GM23338 (cell line): Measurements from ENCODE around the gene GHRH. TPM values are rescaled to one million over a fixed set of nuclear protein-coding genes. Genes with fewer than 3 reads are reported as not detected.

Experiments
- ATAC-seq: fragments of 200-7000 bp; cut with Tn5 transposase; 3 replicates; pipeline ENCODE4 v1.9.1; 2020
- DNase-seq: peaks from one replicate; pipeline ENCODE4 v3.0.0-alpha.2; 2015; ENCODE audit warnings: low spot score
- H2AFZ ChIP-seq: fragments of 200-600 bp; sonication (generic); 2 replicates; pipeline ENCODE4 v1.8.0; 2016; ENCODE audit warnings: antibody characterized with exemption, mild to moderate bottlenecking, moderate library complexity
- H3F3A ChIP-seq: fragments of 200-600 bp; sonication (generic); replicated peaks from 2 replicates; pipeline ENCODE4 v1.8.0; 2017; ENCODE audit warnings: antibody characterized with exemption, mixed run types, low read depth
- H3K27ac ChIP-seq: fragments of 200-600 bp; sonication (generic); 2 replicates; pipeline ENCODE4 v1.6.1; 2016; ENCODE audit warnings: low read depth
- H3K27me3 ChIP-seq: fragments of 200-600 bp; sonication (generic); 2 replicates; pipeline ENCODE4 v1.8.0; 2016; ENCODE audit warnings: mild to moderate bottlenecking, mixed run types, moderate library complexity; ENCODE audit not compliant: insufficient read depth
- H3K36me3 ChIP-seq: fragments of 200-600 bp; sonication (generic); 2 replicates; pipeline ENCODE4 v1.8.0; 2016; ENCODE audit warnings: mild to moderate bottlenecking; ENCODE audit not compliant: insufficient read depth
- H3K4me1 ChIP-seq: fragments of 200-600 bp; sonication (generic); 2 replicates; pipeline ENCODE4 v1.8.0; 2016; ENCODE audit warnings: mild to moderate bottlenecking, moderate library complexity; ENCODE audit not compliant: insufficient read depth
- H3K4me2 ChIP-seq: fragments of 200-600 bp; sonication (generic); 2 replicates; pipeline ENCODE4 v1.7.1; 2017; ENCODE audit warnings: mixed run types
- H3K4me3 ChIP-seq: fragments of 200-600 bp; sonication (generic); 2 replicates; pipeline ENCODE4 v1.6.1; 2016; ENCODE audit warnings: mixed run types
- H3K79me2 ChIP-seq: fragments of 200-600 bp; sonication (generic); replicated peaks from 2 replicates; pipeline ENCODE4 v1.8.0; 2017; ENCODE audit warnings: mild to moderate bottlenecking; ENCODE audit not compliant: insufficient read depth
- H3K9me2 ChIP-seq: fragments of 200-600 bp; sonication (generic); 2 replicates; pipeline ENCODE4 v1.8.0; 2017; ENCODE audit not compliant: insufficient read depth
- H4K20me1 ChIP-seq: fragments of 200-600 bp; sonication (generic); replicated peaks from 2 replicates; pipeline ENCODE4 v1.8.0; 2017; ENCODE audit warnings: mild to moderate bottlenecking; ENCODE audit not compliant: insufficient read depth
- H3K27ac Mint-ChIP-seq: 2 replicates; pipeline ENCODE4 v1.8.0; 2020; ENCODE audit warnings: inconsistent platforms, mild to moderate bottlenecking, moderate library complexity, mixed read lengths
- H3K27me3 Mint-ChIP-seq: 3 replicates; pipeline ENCODE4 v1.8.0; 2022; ENCODE audit warnings: low read depth, mild to moderate bottlenecking, moderate library complexity, mixed read lengths, inconsistent platforms; ENCODE audit not compliant: insufficient read depth, poor library complexity
- H3K36me3 Mint-ChIP-seq: 3 replicates; pipeline ENCODE4 v1.8.0; 2021; ENCODE audit warnings: low read depth, mild to moderate bottlenecking, inconsistent platforms, moderate library complexity, mixed read lengths
- H3K4me1 Mint-ChIP-seq: 3 replicates; pipeline ENCODE4 v1.8.0; 2020; ENCODE audit warnings: mild to moderate bottlenecking, inconsistent platforms, mixed read lengths
- H3K4me3 Mint-ChIP-seq: 3 replicates; pipeline ENCODE4 v1.8.0; 2021; ENCODE audit warnings: moderate library complexity, mild to moderate bottlenecking, inconsistent platforms, mixed read lengths
- H3K9me3 Mint-ChIP-seq: 3 replicates; pipeline ENCODE4 v1.8.0; 2020; ENCODE audit warnings: moderate library complexity, mild to moderate bottlenecking, inconsistent platforms, mixed read lengths
- CREB1 ChIP-seq: fragments of 250-450 bp; sonication (Bioruptor Pico); IDR thresholded peaks from 2 replicates; pipeline ENCODE4 v1.5.0; 2020; ENCODE audit warnings: low read depth, mild to moderate bottlenecking, moderate library complexity
- CTCF ChIP-seq, 2 experiments: fragments of 200-600 bp in 1 of 2; sonication (generic) in 1 of 2; conservative IDR thresholded peaks; 2 replicates each; pipeline versions ENCODE4 v1.5.1 to v1.6.1; 2016 to 2017; ENCODE audit warnings: antibody characterized with exemption in 2 of 2, low read depth in 2 of 2, mild to moderate bottlenecking in 2 of 2, moderate library complexity in 1 of 2
- EZH2 ChIP-seq: fragments of 200-600 bp; sonication (generic); IDR thresholded peaks from one replicate; pipeline ENCODE4 v1.8.0; 2017; ENCODE audit warnings: antibody characterized with exemption, mild to moderate bottlenecking, low read depth; ENCODE audit not compliant: unreplicated experiment
- EZH2phosphoT487 ChIP-seq: fragments of 200-600 bp; sonication (generic); IDR thresholded peaks from one replicate; pipeline ENCODE4 v1.8.1; 2018; ENCODE audit warnings: antibody characterized with exemption; ENCODE audit not compliant: unreplicated experiment
- JUNB ChIP-seq: IDR thresholded peaks from one replicate; pipeline ENCODE4 v1.6.1; 2016; ENCODE audit warnings: antibody characterized with exemption; ENCODE audit not compliant: unreplicated experiment
- NANOG ChIP-seq: IDR thresholded peaks from 2 replicates; pipeline ENCODE4 v1.6.1; 2016; ENCODE audit warnings: antibody characterized with exemption, borderline replicate concordance
- POLR2AphosphoS5 ChIP-seq: IDR thresholded peaks from 2 replicates; pipeline ENCODE4 v1.6.1; 2016; ENCODE audit warnings: antibody characterized with exemption, low read depth
- STAT1 ChIP-seq: IDR thresholded peaks from one replicate; pipeline ENCODE4 v1.6.1; 2016; ENCODE audit warnings: antibody characterized with exemption; ENCODE audit not compliant: unreplicated experiment
- ZNF114 ChIP-seq: fragments of 250-450 bp; sonication (Bioruptor Pico); IDR thresholded peaks from 2 replicates; pipeline ENCODE4 v1.5.0; 2020; ENCODE audit warnings: mild to moderate bottlenecking, moderate library complexity
- ZNF331 ChIP-seq: fragments of 250-450 bp; sonication (Bioruptor Pico); IDR thresholded peaks from 2 replicates; pipeline ENCODE4 v1.5.0; 2020; ENCODE audit warnings: low read depth, mild to moderate bottlenecking, moderate library complexity
- polyA plus RNA-seq: library from polyadenylated mRNA; unstranded; fragments of >200 nt; fragmentation: Nextera tagmentation; extraction: Ambion mirVana; gene quantifications from 2 replicates; pipeline ENCODE4 v1.2.1, GENCODE V29; 2016
- total RNA-seq: library from RNA; depleted of rRNA; stranded (reverse); fragments of >200 nt; shearing (Covaris generic); gene quantifications from 2 replicates; pipeline ENCODE4 v1.2.3, GENCODE V29; 2014
- TF ChIP-seq, protein P1 (sequence below): IDR thresholded peaks from one replicate; pipeline ENCODE4 v1.6.1; 2018; ENCODE audit warnings: antibody characterized with exemption; ENCODE audit not compliant: unreplicated experiment
- TF ChIP-seq, protein P2 (sequence below): fragments of 250-450 bp; sonication (Bioruptor Pico); IDR thresholded peaks from 2 replicates; pipeline ENCODE4 v1.5.0; 2020; ENCODE audit warnings: mild to moderate bottlenecking, moderate library complexity
- TF ChIP-seq, protein P3 (sequence below): IDR thresholded peaks from 2 replicates; pipeline ENCODE4 v1.6.1; 2016; ENCODE audit warnings: antibody characterized with exemption

The GHRH gene
- total and polyA plus RNA-seq, 2 experiments from 2014 or later, result 0.40 TPM; not detected in 1

GRCh38 chr20:37207171-37207570 is 54.4 kb downstream of the GHRH start:
- H3K27me3 ChIP-seq, result no peaks in the 10 kb centered on the region
- H3K27me3 Mint-ChIP-seq, result peaks cover 3% of the 10 kb centered on the region
- H3K4me2 ChIP-seq, result no peak overlapping the region
- H3K27ac ChIP-seq, result no peak overlapping the region
- no peaks in the 10 kb centered on the region for H3K9me2 ChIP-seq
- no peak overlapping the region for H2AFZ ChIP-seq
- H3K4me3 ChIP-seq, result no peak overlapping the region
- H4K20me1 ChIP-seq, result peaks cover 25% of the 10 kb centered on the region
- H3K36me3 Mint-ChIP-seq, result peaks cover 78% of the 10 kb centered on the region
- TF ChIP-seq EZH2phosphoT487, result no peak
- TF ChIP-seq, protein P1, sequence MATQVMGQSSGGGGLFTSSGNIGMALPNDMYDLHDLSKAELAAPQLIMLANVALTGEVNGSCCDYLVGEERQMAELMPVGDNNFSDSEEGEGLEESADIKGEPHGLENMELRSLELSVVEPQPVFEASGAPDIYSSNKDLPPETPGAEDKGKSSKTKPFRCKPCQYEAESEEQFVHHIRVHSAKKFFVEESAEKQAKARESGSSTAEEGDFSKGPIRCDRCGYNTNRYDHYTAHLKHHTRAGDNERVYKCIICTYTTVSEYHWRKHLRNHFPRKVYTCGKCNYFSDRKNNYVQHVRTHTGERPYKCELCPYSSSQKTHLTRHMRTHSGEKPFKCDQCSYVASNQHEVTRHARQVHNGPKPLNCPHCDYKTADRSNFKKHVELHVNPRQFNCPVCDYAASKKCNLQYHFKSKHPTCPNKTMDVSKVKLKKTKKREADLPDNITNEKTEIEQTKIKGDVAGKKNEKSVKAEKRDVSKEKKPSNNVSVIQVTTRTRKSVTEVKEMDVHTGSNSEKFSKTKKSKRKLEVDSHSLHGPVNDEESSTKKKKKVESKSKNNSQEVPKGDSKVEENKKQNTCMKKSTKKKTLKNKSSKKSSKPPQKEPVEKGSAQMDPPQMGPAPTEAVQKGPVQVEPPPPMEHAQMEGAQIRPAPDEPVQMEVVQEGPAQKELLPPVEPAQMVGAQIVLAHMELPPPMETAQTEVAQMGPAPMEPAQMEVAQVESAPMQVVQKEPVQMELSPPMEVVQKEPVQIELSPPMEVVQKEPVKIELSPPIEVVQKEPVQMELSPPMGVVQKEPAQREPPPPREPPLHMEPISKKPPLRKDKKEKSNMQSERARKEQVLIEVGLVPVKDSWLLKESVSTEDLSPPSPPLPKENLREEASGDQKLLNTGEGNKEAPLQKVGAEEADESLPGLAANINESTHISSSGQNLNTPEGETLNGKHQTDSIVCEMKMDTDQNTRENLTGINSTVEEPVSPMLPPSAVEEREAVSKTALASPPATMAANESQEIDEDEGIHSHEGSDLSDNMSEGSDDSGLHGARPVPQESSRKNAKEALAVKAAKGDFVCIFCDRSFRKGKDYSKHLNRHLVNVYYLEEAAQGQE, result no peak
- no peak for TF ChIP-seq POLR2AphosphoS5
- TF ChIP-seq CTCF (conservative IDR thresholded peaks at IDR 0.05; ENCODE audit: low read depth in 2 of 2), result no peak
- no peak for TF ChIP-seq CREB1 (CRISPR knock-in tag)
- no peak for TF ChIP-seq EZH2
- TF ChIP-seq JUNB, result no peak
- TF ChIP-seq NANOG, result no peak
- no peak for TF ChIP-seq ZNF114
- TF ChIP-seq ZNF331 (CRISPR knock-in tag), result no peak
- TF ChIP-seq, protein P2, sequence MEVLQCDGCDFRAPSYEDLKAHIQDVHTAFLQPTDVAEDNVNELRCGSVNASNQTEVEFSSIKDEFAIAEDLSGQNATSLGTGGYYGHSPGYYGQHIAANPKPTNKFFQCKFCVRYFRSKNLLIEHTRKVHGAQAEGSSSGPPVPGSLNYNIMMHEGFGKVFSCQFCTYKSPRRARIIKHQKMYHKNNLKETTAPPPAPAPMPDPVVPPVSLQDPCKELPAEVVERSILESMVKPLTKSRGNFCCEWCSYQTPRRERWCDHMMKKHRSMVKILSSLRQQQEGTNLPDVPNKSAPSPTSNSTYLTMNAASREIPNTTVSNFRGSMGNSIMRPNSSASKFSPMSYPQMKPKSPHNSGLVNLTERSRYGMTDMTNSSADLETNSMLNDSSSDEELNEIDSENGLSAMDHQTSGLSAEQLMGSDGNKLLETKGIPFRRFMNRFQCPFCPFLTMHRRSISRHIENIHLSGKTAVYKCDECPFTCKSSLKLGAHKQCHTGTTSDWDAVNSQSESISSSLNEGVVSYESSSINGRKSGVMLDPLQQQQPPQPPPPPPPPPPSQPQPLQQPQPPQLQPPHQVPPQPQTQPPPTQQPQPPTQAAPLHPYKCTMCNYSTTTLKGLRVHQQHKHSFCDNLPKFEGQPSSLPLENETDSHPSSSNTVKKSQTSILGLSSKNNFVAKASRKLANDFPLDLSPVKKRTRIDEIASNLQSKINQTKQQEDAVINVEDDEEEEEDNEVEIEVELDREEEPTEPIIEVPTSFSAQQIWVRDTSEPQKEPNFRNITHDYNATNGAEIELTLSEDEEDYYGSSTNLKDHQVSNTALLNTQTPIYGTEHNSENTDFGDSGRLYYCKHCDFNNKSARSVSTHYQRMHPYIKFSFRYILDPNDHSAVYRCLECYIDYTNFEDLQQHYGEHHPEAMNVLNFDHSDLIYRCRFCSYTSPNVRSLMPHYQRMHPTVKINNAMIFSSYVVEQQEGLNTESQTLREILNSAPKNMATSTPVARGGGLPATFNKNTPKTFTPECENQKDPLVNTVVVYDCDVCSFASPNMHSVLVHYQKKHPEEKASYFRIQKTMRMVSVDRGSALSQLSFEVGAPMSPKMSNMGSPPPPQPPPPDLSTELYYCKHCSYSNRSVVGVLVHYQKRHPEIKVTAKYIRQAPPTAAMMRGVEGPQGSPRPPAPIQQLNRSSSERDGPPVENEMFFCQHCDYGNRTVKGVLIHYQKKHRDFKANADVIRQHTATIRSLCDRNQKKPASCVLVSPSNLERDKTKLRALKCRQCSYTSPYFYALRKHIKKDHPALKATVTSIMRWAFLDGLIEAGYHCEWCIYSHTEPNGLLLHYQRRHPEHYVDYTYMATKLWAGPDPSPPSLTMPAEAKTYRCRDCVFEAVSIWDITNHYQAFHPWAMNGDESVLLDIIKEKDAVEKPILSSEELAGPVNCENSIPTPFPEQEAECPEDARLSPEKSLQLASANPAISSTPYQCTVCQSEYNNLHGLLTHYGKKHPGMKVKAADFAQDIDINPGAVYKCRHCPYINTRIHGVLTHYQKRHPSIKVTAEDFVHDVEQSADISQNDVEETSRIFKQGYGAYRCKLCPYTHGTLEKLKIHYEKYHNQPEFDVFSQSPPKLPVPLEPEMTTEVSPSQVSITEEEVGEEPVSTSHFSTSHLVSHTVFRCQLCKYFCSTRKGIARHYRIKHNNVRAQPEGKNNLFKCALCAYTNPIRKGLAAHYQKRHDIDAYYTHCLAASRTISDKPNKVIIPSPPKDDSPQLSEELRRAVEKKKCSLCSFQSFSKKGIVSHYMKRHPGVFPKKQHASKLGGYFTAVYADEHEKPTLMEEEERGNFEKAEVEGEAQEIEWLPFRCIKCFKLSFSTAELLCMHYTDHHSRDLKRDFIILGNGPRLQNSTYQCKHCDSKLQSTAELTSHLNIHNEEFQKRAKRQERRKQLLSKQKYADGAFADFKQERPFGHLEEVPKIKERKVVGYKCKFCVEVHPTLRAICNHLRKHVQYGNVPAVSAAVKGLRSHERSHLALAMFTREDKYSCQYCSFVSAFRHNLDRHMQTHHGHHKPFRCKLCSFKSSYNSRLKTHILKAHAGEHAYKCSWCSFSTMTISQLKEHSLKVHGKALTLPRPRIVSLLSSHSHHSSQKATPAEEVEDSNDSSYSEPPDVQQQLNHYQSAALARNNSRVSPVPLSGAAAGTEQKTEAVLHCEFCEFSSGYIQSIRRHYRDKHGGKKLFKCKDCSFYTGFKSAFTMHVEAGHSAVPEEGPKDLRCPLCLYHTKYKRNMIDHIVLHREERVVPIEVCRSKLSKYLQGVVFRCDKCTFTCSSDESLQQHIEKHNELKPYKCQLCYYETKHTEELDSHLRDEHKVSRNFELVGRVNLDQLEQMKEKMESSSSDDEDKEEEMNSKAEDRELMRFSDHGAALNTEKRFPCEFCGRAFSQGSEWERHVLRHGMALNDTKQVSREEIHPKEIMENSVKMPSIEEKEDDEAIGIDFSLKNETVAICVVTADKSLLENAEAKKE (CRISPR knock-in tag), result no peak
- TF ChIP-seq, protein P3, sequence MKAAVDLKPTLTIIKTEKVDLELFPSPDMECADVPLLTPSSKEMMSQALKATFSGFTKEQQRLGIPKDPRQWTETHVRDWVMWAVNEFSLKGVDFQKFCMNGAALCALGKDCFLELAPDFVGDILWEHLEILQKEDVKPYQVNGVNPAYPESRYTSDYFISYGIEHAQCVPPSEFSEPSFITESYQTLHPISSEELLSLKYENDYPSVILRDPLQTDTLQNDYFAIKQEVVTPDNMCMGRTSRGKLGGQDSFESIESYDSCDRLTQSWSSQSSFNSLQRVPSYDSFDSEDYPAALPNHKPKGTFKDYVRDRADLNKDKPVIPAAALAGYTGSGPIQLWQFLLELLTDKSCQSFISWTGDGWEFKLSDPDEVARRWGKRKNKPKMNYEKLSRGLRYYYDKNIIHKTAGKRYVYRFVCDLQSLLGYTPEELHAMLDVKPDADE, result no peak
- TF ChIP-seq STAT1, result no peak
- peaks cover 73% of the 10 kb centered on the region for H3K36me3 ChIP-seq
- H3K27ac Mint-ChIP-seq, result no peak overlapping the region
- no peak overlapping the region for H3K4me3 Mint-ChIP-seq
- peaks cover 21% of the 10 kb centered on the region for H3K79me2 ChIP-seq
- no peaks in the 10 kb centered on the region for H3K4me1 ChIP-seq
- ATAC-seq (no peak), DNase-seq (no peak)
- H3K9me3 Mint-ChIP-seq, result no peaks in the 10 kb centered on the region
- H3F3A ChIP-seq, result peaks cover 19% of the 10 kb centered on the region; the same call in 1 of the 2 replicates
- H3K4me1 Mint-ChIP-seq, result no peaks in the 10 kb centered on the region
